Gastrocnemius medialis (tissue), 4 donors: Measurements from ENCODE around the gene TECPR2. TPM values are rescaled to one million over a fixed set of nuclear protein-coding genes. Genes with fewer than 3 reads are reported as not detected.

Experiments
- ATAC-seq, 2 donors: fragments of 150-250 bp; one replicate each; pipeline ENCODE4 v1.9.1; 2016
- DNase-seq, 2 donors: peaks; one replicate each; pipeline ENCODE4 v3.0.0-alpha.2; 2019
- H3K27ac ChIP-seq, 4 donors: fragments of 200-600 bp; sonication (generic); 1 replicate in 1 of 4; 2 replicates in 3 of 4; pipeline ENCODE4 v1.5.1; 2016 to 2018; ENCODE audit warnings: mild to moderate bottlenecking in 2 of 4, moderate library complexity in 1 of 4
- H3K27me3 ChIP-seq, 3 donors: fragments of 200-600 bp; sonication (generic) in 2 of 3; 1 replicate in 1 of 3; 2 replicates in 2 of 3; pipeline versions ENCODE4 v1.5.1 to v1.6.0; 2016 to 2019; ENCODE audit warnings: mild to moderate bottlenecking in 1 of 3, moderate library complexity in 1 of 3
- H3K36me3 ChIP-seq, 2 donors: fragments of 200-600 bp; sonication (generic) in 1 of 2; one replicate each; pipeline ENCODE4 v1.5.1; 2017 to 2018
- H3K4me1 ChIP-seq, 2 donors: fragments of 200-600 bp; sonication (generic) in 1 of 2; one replicate each; pipeline ENCODE4 v1.5.1; 2016 to 2017; ENCODE audit warnings: mild to moderate bottlenecking in 2 of 2
- H3K4me3 ChIP-seq, 4 donors: fragments of 200-600 bp; sonication (generic) in 3 of 4; 1 replicate in 1 of 4; 2 replicates in 3 of 4; pipeline ENCODE4 v1.5.1; 2016 to 2019; ENCODE audit warnings: mild to moderate bottlenecking in 2 of 4
- H3K9me3 ChIP-seq, 3 donors: fragments of 200-600 bp; sonication (generic) in 2 of 3; 1 replicate in 1 of 3; 2 replicates in 2 of 3; pipeline ENCODE4 v1.5.1; 2016 to 2019
- POLR2A ChIP-seq, 2 donors: fragments of 450-650 bp; IDR thresholded peaks; one replicate each; pipeline ENCODE4 v1.6.1; 2017; ENCODE audit warnings: antibody characterized with exemption in 2 of 2, mild to moderate bottlenecking in 2 of 2, moderate library complexity in 2 of 2
- in situ Hi-C, 4 donors: fragments of 200-750 bp; cut with MboI; loops; one replicate each; pipeline versions ENCODE4 v1.15.0 to v1.8.0; 2017; ENCODE audit warnings: low sequenced_read_pairs in 4 of 4
- intact Hi-C: fragments of 100-400 bp; cut with DNase I; formaldehyde crosslinking; loops from one replicate; pipeline ENCODE4 v1.15.1; 2023; ENCODE audit warnings: low total_unique reads
- total RNA-seq, 4 donors: library from RNA; depleted of rRNA; stranded (reverse); fragments of >200 nt; gene quantifications; one replicate each; pipeline versions ENCODE4 v1.1.0 to v1.2.3, GENCODE V29; 2016
- TF ChIP-seq, protein P1 (sequence below), 5 experiments: fragments of 450-650 bp in 3 of 5; fragments of 200-600 bp in 2 of 5; sonication (generic) in 2 of 5; IDR thresholded peaks in 4 of 5; conservative IDR thresholded peaks in 1 of 5; 1 replicate in 4 of 5; 2 replicates in 1 of 5; pipeline ENCODE4 v1.5.1; 2016 to 2019; ENCODE audit warnings: antibody characterized with exemption in 5 of 5, mild to moderate bottlenecking in 3 of 5, moderate library complexity in 3 of 5

Gene TECPR2
- total RNA-seq, 4 donors from 2014 or later: 10.0 to 45.0 (median 20.2) TPM

DNA sequence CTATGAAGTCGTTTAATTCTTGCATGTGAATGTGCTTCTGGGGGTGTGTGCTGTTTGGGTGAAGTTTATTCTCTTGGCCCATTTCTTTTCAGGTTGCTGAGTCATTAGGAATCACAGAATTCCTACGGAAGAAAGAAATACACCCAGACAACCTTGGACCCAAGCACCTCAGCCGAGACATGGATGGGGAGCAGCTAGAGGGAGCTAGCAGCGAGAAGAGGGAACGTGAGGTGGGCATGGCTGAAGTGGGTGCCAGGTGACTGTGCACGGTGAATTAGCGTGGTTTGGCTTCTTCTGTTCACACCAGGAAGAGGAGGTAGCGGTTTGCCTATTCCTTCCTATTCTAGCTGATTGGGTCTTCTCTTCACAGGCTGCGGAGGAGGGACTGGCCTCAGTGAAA is 24.0 kb upstream of the TECPR2 start:
- intact Hi-C loops: no loop called here
- no peaks in the 10 kb centered on the region for H3K9me3 ChIP-seq
- peaks cover 0 to 75% of the 10 kb centered on the region in 2 donors for H3K36me3 ChIP-seq
- DNase-seq (no peak), ATAC-seq (no peak)
- H3K27ac ChIP-seq: no peak overlapping the region
- no peaks in the 10 kb centered on the region for H3K27me3 ChIP-seq
- TF ChIP-seq POLR2A (IDR thresholded peaks at IDR 0.05): no peak
- TF ChIP-seq, protein P1, sequence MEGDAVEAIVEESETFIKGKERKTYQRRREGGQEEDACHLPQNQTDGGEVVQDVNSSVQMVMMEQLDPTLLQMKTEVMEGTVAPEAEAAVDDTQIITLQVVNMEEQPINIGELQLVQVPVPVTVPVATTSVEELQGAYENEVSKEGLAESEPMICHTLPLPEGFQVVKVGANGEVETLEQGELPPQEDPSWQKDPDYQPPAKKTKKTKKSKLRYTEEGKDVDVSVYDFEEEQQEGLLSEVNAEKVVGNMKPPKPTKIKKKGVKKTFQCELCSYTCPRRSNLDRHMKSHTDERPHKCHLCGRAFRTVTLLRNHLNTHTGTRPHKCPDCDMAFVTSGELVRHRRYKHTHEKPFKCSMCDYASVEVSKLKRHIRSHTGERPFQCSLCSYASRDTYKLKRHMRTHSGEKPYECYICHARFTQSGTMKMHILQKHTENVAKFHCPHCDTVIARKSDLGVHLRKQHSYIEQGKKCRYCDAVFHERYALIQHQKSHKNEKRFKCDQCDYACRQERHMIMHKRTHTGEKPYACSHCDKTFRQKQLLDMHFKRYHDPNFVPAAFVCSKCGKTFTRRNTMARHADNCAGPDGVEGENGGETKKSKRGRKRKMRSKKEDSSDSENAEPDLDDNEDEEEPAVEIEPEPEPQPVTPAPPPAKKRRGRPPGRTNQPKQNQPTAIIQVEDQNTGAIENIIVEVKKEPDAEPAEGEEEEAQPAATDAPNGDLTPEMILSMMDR (IDR thresholded peaks at IDR 0.05 in 4 of 5, conservative IDR thresholded peaks at IDR 0.05 in 1 of 5): no peak
- in situ Hi-C loops: no loop called here
- no peak overlapping the region for H3K4me3 ChIP-seq
- H3K4me1 ChIP-seq: no peaks in the 10 kb centered on the region

DNA sequence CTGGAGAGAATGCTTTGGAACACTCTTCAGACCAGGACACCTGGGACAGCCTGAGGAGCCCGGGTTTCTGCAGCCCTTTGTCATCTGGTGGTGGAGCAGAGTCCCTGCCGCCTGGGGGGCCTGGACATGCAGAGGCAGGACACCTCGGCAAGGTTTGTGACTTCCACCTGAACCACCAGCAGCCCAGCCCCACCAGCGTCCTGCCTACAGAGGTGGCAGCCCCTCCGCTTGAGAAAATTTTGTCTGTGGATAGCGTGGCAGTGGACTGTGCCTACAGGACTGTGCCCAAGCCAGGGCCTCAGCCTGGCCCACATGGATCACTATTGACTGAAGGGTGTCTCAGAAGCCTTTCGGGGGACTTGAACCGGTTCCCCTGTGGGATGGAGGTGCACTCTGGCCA is 21.2 kb upstream of the TECPR2 start:
- TF ChIP-seq, protein P1 (IDR thresholded peaks at IDR 0.05 in 4 of 5, conservative IDR thresholded peaks at IDR 0.05 in 1 of 5): no peak
- TF ChIP-seq POLR2A (IDR thresholded peaks at IDR 0.05): no peak
- Histone ChIP-seq H3K36me3 (peaks cover 0 to 76% of the 10 kb centered on the region in 2 donors), H3K4me1 (no peaks in the 10 kb centered on the region), H3K27me3 (no peaks in the 10 kb centered on the region), H3K9me3 (no peaks in the 10 kb centered on the region), H3K27ac (no peak overlapping the region), H3K4me3 (no peak overlapping the region)
- intact Hi-C loops: no loop called here
- in situ Hi-C loops: no loop called here
- ATAC-seq (no peak), DNase-seq (no peak)

DNA sequence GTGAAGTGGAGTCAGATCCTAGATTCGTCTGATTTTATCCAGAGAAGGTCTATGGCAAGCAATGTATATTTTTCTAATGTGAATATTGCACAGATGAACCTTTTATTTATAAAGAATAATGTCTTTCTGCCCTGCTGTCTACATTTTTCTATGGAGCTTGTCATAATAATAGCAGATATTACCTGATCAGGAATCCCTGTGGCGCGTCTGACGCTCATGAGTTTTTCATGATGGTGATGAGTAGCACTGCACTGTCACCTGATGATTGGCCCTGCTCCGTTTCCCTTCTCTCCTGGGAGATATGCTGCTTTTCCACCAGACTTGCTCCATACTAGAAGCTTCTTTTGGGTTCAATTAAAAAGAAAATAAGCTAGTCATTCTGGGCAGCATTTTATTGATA is 20.5 kb upstream of the TECPR2 start:
- H3K36me3 ChIP-seq: peaks cover 0 to 76% of the 10 kb centered on the region in 2 donors
- no peaks in the 10 kb centered on the region for H3K4me1 ChIP-seq
- in situ Hi-C loops (no loop called here), intact Hi-C loops (no loop called here)
- no peaks in the 10 kb centered on the region for H3K27me3 ChIP-seq
- no peak overlapping the region for H3K4me3 ChIP-seq
- TF ChIP-seq, protein P1 (IDR thresholded peaks at IDR 0.05 in 4 of 5, conservative IDR thresholded peaks at IDR 0.05 in 1 of 5): no peak
- TF ChIP-seq POLR2A (IDR thresholded peaks at IDR 0.05): no peak
- H3K9me3 ChIP-seq: no peaks in the 10 kb centered on the region
- no peak overlapping the region for H3K27ac ChIP-seq
- ATAC-seq (no peak), DNase-seq (no peak)

DNA sequence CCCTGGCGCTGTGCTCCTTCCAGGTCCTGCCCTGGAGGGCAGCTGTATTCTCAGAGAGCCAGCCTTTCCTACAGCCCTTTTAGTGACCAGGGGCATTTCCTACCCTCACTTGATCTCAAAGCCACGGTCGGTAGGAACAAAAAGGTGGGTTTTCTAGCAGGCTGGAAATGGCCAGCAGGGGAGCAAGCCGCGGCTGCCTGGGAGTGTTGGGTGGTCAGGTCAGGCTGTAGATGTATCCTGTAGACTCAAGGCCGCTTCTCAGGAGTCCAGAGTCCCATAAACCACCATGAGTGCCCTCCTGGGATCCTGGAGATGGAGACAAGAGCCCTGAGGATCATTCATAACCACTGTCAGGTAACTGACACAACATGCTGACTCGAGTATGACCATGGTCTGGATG is 18.7 kb upstream of the TECPR2 start:
- peaks cover 2 to 88% of the 10 kb centered on the region in 2 donors for H3K36me3 ChIP-seq
- no peak overlapping the region for H3K4me3 ChIP-seq
- TF ChIP-seq, protein P1 (IDR thresholded peaks at IDR 0.05 in 4 of 5, conservative IDR thresholded peaks at IDR 0.05 in 1 of 5): no peak
- no peak for TF ChIP-seq POLR2A (IDR thresholded peaks at IDR 0.05)
- H3K27me3 ChIP-seq: no peaks in the 10 kb centered on the region
- intact Hi-C loops: no loop called here
- H3K9me3 ChIP-seq: no peaks in the 10 kb centered on the region
- no peaks in the 10 kb centered on the region for H3K4me1 ChIP-seq
- H3K27ac ChIP-seq: no peak overlapping the region
- in situ Hi-C loops: no loop called here
- ATAC-seq (no peak), DNase-seq (no peak)

DNA sequence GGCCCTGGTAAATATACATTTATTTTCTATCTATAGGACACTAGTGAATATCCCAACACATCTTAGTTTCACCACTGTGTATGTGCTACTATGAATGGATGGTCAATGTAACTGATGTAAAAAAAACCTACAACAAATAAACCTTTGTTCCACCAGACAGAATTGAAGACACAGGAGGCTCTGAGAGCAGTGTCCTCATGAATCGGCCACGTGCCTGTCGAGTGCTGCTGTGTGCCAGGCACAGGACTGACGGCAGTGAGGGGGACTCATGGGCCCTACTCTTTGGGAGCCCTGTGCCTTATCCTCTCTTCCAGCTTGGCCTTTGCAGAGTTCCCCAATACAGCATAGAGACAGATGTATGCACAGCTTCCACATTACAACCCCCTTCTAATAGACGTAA is 18.3 kb upstream of the TECPR2 start:
- Histone ChIP-seq H3K4me1 (no peaks in the 10 kb centered on the region), H3K36me3 (peaks cover 2 to 88% of the 10 kb centered on the region in 2 donors), H3K4me3 (no peak overlapping the region), H3K27ac (no peak overlapping the region), H3K9me3 (no peaks in the 10 kb centered on the region), H3K27me3 (no peaks in the 10 kb centered on the region)
- no peak for TF ChIP-seq POLR2A (IDR thresholded peaks at IDR 0.05)
- TF ChIP-seq, protein P1 (IDR thresholded peaks at IDR 0.05 in 4 of 5, conservative IDR thresholded peaks at IDR 0.05 in 1 of 5): no peak
- intact Hi-C loops (no loop called here), in situ Hi-C loops (no loop called here)
- ATAC-seq (no peak), DNase-seq (no peak)
